AG04449 (cell line): Measurements from ENCODE around the gene ZNF697.

ENCODE experiments used
- CTCF ChIA-PET: fragments of 350-600 bp; formaldehyde crosslinking; extraction: SDS; loops from one replicate; lab custom pipeline; 2021; ENCODE audit warnings: antibody characterized with exemption; lab: Yijun Ruan, JAX
- POLR2A ChIA-PET: fragments of 400-600, 350-600 bp; formaldehyde crosslinking; extraction: SDS; loops from one replicate; lab custom pipeline; 2020; ENCODE audit warnings: antibody characterized with exemption, inconsistent platforms; lab: Yijun Ruan, JAX
- DNase-seq: peaks from one replicate; pipeline ENCODE4 v3.0.0-alpha.2; 2010; ENCODE audit warnings: low read depth, low spot score
- H3K4me3 ChIP-seq: 2 replicates; pipeline ENCODE4 v1.5.1; 2011; ENCODE audit warnings: low read depth, mild to moderate bottlenecking, control low read depth, low read length
- TF ChIP-seq, protein P1 (sequence below): IDR thresholded peaks from one replicate; pipeline ENCODE4 v1.5.1; 2011; ENCODE audit warnings: mild to moderate bottlenecking, moderate library complexity, low read length, control low read depth, inconsistent platforms; ENCODE audit not compliant: insufficient read depth; ENCODE audit errors: missing control alignments

The ZNF697 gene

GRCh38 chr1:119634016-119634415, 14.1 kb downstream of the ZNF697 start:
- TF ChIP-seq, protein P1, sequence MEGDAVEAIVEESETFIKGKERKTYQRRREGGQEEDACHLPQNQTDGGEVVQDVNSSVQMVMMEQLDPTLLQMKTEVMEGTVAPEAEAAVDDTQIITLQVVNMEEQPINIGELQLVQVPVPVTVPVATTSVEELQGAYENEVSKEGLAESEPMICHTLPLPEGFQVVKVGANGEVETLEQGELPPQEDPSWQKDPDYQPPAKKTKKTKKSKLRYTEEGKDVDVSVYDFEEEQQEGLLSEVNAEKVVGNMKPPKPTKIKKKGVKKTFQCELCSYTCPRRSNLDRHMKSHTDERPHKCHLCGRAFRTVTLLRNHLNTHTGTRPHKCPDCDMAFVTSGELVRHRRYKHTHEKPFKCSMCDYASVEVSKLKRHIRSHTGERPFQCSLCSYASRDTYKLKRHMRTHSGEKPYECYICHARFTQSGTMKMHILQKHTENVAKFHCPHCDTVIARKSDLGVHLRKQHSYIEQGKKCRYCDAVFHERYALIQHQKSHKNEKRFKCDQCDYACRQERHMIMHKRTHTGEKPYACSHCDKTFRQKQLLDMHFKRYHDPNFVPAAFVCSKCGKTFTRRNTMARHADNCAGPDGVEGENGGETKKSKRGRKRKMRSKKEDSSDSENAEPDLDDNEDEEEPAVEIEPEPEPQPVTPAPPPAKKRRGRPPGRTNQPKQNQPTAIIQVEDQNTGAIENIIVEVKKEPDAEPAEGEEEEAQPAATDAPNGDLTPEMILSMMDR = no peak
- ChIA-PET POLR2A (interaction anchor here (1.2 kb wide), 1 partner anchor 14 kb away, joined by 6 read pairs; the partner anchor contains the start of gene ZNF697), CTCF (interaction anchor here (1.1 to 29.9 kb wide), 2 partner anchors 27 to 33 kb away, joined by 3 to 1203 read pairs; partner anchors contain the start of gene ZNF697)
- no peak for DNase-seq
- no peak overlapping the region for H3K4me3 ChIP-seq

GRCh38 chr1:119633575-119633974, 14.5 kb downstream of the ZNF697 start:
- ChIA-PET CTCF (interaction anchor here (0.8 to 29.9 kb wide), 3 partner anchors 22 to 33 kb away, joined by 3 to 1203 read pairs (median 3); partner anchors contain the start of gene ZNF697), POLR2A (interaction anchor here (1.2 kb wide), 1 partner anchor 15 kb away, joined by 6 read pairs; the partner anchor contains the start of gene ZNF697)
- no peak for DNase-seq
- TF ChIP-seq, protein P1 = no peak
- H3K4me3 ChIP-seq = no peak overlapping the region

DNA sequence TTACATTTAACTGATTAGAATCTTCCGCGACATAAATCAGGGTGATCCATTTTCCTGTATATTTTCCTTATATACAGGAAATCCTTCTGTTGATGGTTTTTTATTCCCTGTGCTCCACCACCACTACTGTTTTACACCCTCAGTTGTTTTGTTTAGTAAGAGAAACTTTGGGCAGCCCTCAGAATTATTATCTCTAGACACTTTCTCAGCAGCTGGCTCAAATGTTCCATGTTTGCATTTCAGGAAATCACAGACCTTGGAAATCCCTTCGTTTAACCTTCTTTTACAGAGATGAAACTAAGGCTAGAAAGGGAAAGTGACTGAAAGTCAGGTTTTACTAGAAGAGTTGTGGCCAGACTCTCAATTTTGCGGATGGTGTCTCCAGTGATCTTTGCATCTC, 15.2 kb downstream of the ZNF697 start:
- no peak overlapping the region for H3K4me3 ChIP-seq
- no peak for DNase-seq
- ChIA-PET CTCF (interaction anchor here (0.8 to 29.9 kb wide), 4 partner anchors 19 to 32 kb away, joined by 3 to 1203 read pairs (median 4); partner anchors contain the start of gene ZNF697), POLR2A (interaction anchor here (1.2 kb wide), 1 partner anchor 15 kb away, joined by 5 read pairs; the partner anchor contains the start of gene ZNF697)
- TF ChIP-seq, protein P1 = no peak

DNA sequence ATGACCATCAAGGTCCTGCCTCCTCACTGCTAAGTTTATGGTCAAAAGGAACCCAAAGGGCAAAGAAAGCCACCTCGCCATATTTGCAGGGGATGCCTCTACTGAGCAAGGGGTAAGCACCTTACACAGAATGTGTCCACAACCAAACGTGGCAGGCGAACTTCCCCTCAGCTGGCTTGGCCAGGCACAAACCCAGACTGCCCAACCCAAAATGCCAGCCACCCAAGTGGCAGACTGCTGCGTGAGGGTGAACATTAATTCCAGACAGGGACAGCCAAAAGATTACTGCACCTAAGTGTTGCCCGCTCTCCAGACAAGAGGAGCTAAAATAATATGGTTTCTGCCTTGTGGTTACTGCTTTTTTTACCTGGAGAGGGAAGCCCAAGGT, 16.0 kb downstream of the ZNF697 start:
- ChIA-PET POLR2A (interaction anchor here (1.2 kb wide), 1 partner anchor 15 kb away, joined by 5 read pairs; the partner anchor contains the start of gene ZNF697), CTCF (interaction anchor here (0.7 to 29.9 kb wide), 4 partner anchors 11 to 29 kb away, joined by 3 to 1203 read pairs (median 6); partner anchors contain the start of gene ZNF697)
- no peak for DNase-seq
- TF ChIP-seq, protein P1 = no peak
- no peak overlapping the region for H3K4me3 ChIP-seq

GRCh38 chr1:119631433-119632102, 16.5 kb downstream of the ZNF697 start:
- POLR2A ChIA-PET = interaction anchor here (1.2 kb wide), 1 partner anchor 16 kb away, joined by 5 read pairs; the partner anchor contains the start of gene ZNF697
- H3K4me3 ChIP-seq = peak overlapping the region; percentile 37
- DNase-seq = no peak
- CTCF ChIA-PET = interaction anchor here (0.7 to 29.9 kb wide), 4 partner anchors 10 to 29 kb away, joined by 3 to 1203 read pairs (median 6); partner anchors contain the start of gene ZNF697
- TF ChIP-seq, protein P1 = no peak

GRCh38 chr1:119631086-119631432, 17.0 kb downstream of the ZNF697 start:
- no peak for DNase-seq
- H3K4me3 ChIP-seq = peak overlapping the region; percentile 24
- TF ChIP-seq, protein P1 = no peak
- POLR2A ChIA-PET = no interaction called here
- CTCF ChIA-PET = interaction anchor here (1.6 to 29.9 kb wide), 3 partner anchors 10 to 30 kb away, joined by 5 to 1203 read pairs (median 6); partner anchors contain the start of gene ZNF697
